ENCODE data around the gene LINGO4. TPM values are rescaled to one million over a fixed set of nuclear protein-coding genes. Genes with fewer than 3 reads are reported as not detected.

Gene LINGO4, protein sequence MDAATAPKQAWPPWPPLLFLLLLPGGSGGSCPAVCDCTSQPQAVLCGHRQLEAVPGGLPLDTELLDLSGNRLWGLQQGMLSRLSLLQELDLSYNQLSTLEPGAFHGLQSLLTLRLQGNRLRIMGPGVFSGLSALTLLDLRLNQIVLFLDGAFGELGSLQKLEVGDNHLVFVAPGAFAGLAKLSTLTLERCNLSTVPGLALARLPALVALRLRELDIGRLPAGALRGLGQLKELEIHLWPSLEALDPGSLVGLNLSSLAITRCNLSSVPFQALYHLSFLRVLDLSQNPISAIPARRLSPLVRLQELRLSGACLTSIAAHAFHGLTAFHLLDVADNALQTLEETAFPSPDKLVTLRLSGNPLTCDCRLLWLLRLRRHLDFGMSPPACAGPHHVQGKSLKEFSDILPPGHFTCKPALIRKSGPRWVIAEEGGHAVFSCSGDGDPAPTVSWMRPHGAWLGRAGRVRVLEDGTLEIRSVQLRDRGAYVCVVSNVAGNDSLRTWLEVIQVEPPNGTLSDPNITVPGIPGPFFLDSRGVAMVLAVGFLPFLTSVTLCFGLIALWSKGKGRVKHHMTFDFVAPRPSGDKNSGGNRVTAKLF
- total RNA-seq: under 0.01 TPM

DNA sequence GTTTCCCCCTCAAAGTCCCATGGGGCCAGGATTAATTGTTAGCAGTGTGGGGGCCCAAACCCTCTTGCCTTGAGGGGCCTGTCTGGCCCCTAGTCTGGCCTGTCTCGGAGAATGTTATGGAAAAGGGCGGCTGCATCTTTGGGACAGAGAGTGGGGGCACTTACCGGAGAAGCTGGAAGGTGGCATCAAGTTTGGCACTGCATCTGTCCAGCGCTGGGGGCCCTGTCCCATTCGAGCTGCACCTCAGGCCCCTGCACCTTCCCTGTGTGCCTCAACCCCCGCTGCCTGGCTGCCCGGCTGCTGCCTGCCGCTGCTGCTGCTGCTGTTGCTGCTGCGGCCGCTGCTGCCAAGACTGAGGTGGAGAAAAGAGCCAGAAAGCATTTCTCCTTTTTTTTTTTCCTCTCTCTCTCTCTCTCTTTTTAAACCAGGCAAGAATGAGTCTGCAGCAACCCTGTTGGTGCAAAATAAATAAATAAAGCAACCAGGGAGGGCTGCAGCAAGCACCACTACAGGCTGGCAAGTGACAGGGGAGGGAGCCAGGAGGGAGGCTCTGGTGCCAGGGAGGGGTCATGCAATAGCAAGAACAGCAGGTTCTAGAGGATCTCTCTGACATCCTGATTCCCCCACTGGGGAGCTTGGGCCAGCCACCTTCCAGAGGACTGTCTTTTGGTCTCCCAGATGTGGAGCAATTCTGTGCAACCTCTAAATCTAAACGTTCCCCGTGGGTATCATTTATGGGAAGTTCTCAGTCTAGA lies at the start of gene LINGO4:
Gene LINGO4 (minus strand): TSS at position 354 of the 755 bp plus-strand sequence. CDS start 2,715 bp downstream, outside the sequence.
- DNase-seq (ENCODE audit: low read depth in 2 of 3, low spot score in 2 of 3): no peak

DNA sequence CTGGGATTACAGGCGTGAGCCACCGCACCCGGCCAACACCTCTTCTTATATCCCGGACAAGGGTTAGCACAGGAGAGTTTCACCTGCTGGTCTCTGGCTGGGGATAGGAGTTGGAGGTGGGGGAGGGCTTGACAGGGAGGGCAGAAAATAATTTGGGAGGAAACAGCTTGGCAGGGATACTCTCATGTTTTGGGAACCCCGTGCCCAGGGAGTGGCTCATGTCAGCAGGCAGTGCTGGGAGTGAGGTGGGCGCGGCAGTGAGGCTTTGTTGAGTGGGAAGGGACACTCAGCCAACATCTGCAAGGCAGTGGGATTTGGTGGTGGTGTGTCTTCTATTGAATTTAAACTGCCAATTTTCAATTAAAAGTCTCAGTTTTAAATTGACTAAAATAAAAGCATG lies 49.4 kb upstream of the LINGO4 start:
- DNase-seq (ENCODE audit: low read depth in 2 of 3, low spot score in 2 of 3): no peak

DNA sequence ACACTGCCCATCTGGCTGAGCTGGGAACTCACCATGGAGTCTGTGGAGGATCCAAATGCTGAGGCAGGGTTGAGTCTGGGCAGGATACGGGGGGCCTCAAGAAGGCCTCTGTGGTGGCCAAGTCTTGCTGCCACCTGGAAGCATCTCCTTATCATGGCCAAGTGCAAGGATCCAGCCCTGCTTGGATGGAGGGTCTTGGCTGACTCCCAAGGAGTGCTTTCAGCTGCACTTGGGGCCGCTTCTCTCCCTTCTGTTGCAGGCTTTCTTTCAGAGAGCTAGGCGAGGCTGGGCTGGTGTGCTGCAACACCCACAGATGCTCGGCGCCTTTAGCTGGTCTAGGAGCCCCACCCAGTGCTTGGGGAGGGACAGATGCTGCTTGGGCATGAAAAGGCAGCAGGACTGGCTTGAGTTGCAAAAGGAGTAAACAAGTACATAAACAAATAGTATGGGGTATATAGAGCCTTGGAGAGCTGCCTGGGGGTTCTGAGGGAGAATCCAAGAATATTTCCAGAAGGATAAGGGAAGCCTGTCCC lies 48.3 kb upstream of the LINGO4 start, which contains the start of gene THEM5:
Gene THEM5 (minus strand): TSS at position 302 of the 533 bp plus-strand sequence. CDS start 147 bp downstream, at position 155.
- DNase-seq (ENCODE audit: low read depth in 2 of 3, low spot score in 2 of 3): no peak

DNA sequence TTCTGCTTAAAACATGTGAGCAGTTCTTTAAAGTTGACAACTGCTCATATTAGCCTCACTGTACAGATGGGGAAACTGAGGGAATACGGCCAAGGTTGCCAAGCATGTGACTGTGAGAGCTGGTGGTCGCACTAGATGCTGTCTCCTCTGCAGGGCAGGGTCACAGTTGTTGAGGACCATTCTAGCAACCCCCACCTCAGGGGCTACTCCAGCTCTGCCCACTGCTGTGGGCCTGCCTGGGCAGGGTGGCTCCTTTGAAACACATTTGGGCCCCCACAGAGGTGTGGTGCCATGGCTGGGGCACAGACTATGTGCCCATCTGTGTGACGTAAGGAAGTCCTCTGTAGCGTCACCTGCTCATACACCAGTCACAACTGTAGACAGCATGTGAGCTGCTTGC lies 47.5 kb upstream of the LINGO4 start:
- no peak for DNase-seq (ENCODE audit: low read depth in 2 of 3, low spot score in 2 of 3)

DNA sequence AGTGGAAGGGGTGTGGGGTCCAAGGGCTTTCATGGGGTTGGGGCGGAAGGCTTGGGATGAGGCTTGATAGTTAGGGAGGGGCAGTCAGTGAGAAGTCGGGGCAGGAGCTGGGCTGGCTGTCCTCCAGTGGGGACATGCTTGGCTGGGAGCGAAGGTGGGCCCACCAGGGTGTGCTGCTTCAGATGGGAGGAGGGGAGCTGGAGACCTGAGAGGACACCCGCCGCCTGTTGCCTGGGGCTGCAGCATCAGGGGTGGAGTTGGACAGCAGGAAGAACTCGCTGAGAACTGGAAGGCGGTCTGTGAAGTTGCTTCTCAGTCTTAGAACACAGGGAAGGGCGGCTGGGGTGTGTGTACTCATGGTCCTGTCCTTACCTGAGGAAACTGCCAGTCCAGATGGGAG lies 46.7 kb upstream of the LINGO4 start:
- DNase-seq (ENCODE audit: low read depth in 2 of 3, low spot score in 2 of 3): no peak

DNA sequence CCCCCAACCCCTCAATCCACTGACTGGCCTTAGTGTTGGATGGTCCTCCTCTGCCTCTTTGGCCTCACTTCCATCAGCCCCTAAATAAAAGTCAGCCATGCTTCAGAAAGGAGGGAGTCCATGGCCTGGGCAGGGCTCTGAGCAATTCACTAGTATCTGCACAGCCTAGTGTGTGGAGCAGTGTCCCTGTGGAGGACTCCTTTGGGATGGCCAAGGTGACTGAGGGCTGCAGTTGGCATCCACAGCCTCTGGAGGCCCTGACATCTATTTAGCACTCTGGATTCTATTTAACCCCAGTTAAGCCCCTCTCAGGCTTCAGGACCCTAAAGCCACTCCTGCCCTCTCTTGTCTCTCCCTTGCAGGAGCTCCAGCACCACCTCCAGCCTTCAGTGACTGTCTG lies 44.7 kb upstream of the LINGO4 start:
- no peak for DNase-seq (ENCODE audit: low read depth in 2 of 3, low spot score in 2 of 3)

DNA sequence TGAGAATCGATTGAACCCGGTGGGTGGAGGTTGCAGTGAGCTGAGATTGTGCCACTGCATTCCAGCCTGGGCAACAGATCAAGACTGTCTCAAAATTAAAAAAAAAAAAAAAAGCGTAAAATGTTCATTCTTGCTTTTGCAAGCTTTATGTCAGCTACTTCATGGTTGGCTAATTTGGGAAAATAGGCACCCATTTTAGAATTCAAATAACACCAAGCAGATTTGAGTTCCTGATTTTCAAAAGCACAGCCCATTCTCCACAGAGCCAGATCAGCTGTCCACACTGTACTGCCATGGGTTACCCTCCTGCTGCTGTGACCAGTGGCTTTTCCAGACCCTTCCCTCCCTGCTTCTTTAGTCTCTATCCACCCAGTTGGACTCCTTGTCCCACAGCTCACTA lies 43.9 kb upstream of the LINGO4 start:
- no peak for DNase-seq (ENCODE audit: low read depth in 2 of 3, low spot score in 2 of 3)

DNA sequence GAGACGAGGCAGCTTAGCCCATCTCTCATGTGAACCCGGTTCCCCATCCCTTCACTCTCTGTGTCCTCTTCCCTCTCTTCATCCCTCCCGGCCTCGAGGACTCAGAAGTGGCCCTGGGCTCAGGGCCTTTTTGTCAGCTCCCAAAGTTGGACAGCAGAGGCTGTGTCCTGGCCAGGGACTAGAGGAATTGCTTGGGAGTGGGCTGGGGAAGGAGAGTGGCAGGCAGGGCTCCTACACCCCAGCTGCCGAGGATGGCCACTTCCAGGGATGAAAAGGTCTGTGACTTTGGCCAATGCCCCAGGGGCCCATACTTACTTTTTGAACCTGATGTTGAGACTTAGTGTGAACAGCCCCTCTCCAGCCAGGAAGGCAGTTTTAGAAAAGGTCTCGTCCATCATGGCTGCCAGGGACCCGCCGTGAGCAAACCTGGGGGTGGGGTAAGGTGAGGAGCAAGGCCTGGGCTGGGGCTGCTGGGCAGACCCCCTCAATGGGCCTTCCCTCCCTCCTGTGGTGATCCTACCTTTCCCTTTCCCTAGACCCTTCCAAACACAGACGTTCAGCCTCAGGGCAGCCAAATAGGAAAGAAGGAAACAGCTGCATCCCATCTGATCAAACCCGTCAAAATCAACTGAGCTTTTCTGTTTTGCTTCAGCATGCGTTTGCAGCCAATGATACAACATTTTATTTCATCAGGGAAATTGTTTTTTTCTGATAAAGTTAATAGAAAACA lies 42.8 kb upstream of the LINGO4 start:
- peak in 1 of 3 donors; percentile 78 for DNase-seq (ENCODE audit: low read depth in 2 of 3, low spot score in 2 of 3)

DNA sequence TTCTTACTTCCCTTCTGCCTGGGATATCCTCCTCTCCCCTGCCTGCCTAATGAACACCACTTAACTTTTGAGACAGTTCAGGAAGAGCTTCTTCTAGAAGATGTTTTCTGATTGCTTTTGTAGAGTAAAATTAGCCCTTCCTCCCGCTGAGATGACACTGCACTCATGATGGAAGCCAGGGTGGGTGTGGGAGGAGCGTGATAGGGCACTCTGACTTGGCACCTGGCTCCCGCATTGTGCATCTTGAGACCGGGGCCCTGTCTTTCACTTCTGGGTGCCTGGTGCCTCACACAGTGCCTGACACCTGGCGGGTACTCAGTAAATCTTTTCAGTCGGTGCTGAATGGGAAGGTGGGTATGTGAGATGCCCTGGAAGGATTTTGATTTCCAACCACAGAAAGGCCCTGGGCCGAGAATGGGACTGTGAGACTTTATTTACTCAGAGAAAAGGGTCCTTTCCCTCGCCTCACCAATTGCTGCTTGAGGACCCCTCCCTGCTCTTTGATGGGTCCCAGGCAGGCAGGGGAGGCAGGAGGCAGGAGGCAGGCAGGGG lies 41.5 kb upstream of the LINGO4 start:
- no peak for DNase-seq (ENCODE audit: low read depth in 2 of 3, low spot score in 2 of 3)

DNA sequence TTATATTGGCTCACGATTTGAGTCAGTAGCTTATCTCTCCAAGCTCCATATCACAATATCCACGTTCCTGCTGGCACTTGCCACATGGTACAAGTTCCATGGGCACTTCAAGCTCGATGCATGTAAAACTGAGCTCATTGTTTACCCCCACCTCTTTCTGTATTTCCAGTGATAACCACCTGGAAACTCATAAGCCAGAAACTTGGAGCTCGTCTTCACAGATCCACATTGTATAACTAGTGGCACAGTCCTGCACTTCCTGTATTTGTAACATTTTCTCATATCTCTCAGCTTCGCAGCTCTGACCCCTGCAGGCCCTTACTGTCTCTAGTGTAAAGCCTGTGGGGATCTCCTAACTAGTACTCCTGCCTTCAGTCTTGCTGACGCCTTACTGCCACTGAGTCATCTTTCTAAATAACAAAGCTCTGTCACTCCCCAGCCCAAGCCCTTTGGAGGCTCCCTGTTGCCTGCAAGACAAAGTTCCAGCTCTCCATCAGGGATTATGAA lies 40.9 kb upstream of the LINGO4 start:
- DNase-seq (ENCODE audit: low read depth in 2 of 3, low spot score in 2 of 3): peak in 1 of 3 donors; percentile 44

DNA sequence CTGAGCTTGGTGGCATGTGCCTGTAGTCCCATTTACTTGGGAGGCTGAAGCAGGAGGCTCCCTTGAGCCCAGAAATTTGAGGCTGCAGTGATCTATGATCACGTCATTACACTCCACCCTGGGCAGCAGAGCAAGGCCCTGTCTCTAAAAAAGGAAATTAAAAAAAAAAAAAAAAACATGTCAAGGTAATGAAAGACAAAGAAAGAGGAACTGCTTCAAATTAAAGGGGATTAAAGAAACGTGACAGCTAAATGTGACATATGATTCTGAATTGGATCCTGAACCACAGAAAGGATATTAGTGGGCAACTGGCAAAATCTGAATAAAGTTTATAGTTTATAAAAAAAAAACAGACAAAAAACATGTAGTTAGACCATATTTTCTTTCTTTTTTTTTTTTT lies 38.2 kb upstream of the LINGO4 start:
- peak in 1 of 3 donors; percentile 68 for DNase-seq (ENCODE audit: low read depth in 2 of 3, low spot score in 2 of 3)

DNA sequence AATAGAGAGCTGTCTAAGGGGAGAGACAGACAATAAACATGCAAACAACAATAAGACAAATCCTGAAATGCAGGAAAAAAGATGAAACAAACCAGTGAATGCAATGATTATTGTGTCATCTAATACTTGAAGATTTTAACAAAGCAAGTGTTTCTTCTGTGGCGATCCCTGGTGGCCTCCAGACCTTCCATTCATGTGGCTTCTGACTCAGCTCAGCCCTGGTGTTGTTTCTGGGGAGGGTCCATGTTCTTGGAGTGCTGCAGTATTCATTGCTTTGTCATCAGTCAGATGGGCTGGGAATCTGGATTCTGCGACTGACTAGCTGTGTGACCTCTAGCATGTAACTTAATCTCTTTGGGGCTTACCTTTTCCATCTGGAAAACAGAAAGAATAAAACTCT lies 35.9 kb upstream of the LINGO4 start:
- DNase-seq (ENCODE audit: low read depth in 2 of 3, low spot score in 2 of 3): no peak

DNA sequence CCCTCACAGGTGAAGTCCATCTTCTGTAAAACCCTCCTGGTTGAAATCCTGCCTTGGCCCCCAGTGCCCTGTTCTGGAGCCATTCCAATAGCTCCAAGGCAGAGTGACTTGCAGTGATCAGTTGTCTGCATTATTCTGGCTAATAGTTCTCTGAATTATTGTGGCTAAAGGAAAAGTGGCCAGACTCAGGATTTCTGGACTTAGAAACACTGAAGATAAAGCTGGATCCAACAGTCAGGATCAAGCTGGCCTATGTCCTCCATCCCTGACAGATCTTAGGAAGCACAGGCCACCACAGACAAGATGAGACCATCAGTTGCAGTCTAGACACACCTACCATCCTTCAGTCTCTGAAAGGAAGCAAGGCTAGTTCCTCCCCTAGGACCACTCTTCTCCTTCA lies 35.2 kb upstream of the LINGO4 start:
- DNase-seq (ENCODE audit: low read depth in 2 of 3, low spot score in 2 of 3): no peak

DNA sequence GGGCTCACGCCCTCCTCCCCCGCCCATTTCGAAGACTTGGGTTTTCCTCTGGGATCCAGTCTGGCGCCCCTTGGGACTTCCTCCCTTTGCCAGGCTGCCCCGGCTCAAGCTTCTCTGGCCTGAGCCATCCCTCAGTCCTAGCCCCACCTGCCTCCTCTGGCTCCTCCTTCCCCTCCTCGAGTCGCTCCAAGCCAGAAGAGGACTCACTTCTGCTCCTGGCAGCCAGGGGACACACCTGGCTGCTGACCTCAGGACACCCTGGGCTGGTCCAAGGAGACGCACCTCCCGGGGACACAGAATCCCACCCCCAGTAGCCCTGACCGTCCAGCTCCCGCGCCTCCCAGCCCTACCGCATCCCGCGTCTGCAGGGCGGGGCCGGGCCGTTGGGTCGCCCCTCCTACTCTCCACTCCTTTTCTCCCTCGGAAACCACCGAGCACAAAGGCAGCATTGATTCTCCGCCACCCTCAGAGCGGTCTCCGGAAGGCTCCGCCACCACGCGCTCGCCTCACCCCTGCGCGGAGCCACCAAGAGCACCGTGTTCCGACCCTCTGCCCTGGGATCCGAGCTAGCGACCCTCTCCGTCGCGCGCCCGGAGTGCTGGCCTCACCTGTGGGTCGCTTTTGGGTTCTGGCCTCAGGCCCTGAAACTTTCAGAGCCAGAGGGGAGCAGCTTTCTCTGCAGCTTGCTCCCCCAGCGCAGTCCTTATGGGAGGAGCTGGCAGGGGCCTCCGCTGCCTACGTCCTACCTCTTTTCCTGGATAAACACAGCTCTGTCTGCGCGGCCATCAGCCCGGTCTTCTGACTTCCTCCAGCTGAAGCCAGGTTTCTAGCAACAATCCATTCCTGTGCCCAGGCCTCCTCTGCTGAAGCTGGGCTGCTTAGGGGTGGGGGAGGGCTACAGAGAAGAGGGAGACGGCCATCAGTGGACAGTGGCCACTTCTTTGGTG lies 34.5 kb upstream of the LINGO4 start, which contains the start of gene C2CD4D:
Gene C2CD4D (minus strand): TSS at position 364 of the 947 bp plus-strand sequence. CDS start 831 bp downstream, outside the sequence.
- DNase-seq (ENCODE audit: low read depth in 2 of 3, low spot score in 2 of 3): peak; percentile 53 to 67 (median 64)

DNA sequence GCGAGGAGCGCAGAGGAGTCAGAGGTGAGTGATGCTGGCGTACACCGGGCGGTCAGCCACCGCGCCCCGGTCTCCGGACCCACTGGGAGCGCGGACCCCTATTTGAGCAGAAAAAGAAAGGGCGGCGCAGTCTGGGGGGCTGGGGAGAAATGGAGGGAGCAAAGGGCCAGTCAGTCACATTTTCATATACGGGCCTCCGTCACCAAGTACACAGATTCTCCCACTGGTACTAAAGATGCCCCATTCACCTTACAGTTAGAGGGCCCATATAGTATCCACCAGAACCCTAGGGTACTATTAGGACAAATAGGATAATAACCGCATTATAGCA lies 33.8 kb upstream of the LINGO4 start:
- no peak for DNase-seq (ENCODE audit: low read depth in 2 of 3, low spot score in 2 of 3)

DNA sequence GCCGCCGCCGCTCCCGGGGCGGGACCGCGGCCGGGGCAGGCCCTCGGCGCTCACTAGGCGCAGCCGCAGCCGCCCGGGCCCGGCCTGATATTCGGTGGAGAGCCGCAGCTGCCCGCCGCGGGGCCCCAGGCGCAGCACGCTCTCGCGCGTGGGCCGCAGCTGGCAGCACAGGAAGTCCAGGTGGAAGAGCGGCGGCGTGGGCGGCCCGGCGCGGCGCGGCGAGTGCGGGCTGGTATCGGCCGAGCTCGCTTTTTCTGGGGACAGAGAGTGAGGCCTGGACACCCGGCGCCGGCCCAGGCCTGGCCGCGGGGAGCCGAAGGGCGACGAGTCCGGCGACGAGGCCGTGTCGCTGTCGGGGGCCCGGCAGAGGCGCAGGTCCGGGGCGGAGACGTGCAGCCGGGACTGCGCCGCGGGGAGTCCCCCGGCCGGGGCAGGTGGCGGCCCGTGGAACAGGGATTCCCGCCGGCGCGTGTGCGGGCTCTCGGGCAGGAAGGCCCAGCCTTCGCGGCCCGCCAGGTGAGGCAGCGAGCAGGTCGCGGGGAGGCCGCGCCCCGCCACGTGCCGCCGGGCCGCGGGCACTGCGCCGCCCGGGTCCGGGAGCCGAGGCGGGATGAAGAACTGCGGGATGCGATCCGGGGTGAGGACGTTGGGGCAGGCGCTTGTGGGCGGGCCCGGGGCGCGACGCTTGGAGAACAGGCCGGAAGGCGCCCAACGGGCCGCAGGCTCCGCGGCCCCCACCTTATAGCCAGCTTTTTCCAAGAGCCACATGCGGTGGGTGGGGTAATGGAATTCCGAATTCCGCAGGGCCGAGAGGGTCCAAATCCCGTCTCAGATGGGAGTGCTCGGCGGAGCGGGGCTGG lies 33.2 kb upstream of the LINGO4 start:
- no peak for DNase-seq (ENCODE audit: low read depth in 2 of 3, low spot score in 2 of 3)

DNA sequence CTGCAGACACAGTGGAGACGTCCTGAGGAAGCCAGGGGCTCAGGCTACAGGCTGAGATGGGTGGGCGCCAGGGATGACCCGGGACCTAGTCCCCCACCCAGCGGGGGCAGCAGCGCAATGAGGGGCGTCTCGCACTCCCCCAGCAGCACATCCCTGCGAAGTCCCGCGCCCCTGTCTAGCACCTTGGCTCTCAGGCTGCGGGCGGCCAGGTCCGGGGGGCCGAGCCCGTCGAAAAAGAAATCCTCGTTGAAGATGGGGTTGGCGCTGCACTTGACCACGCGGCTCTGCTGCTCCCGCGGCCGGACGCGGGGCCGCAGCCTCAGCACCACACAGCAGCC lies 32.6 kb upstream of the LINGO4 start:
- no peak for DNase-seq (ENCODE audit: low read depth in 2 of 3, low spot score in 2 of 3)

DNA sequence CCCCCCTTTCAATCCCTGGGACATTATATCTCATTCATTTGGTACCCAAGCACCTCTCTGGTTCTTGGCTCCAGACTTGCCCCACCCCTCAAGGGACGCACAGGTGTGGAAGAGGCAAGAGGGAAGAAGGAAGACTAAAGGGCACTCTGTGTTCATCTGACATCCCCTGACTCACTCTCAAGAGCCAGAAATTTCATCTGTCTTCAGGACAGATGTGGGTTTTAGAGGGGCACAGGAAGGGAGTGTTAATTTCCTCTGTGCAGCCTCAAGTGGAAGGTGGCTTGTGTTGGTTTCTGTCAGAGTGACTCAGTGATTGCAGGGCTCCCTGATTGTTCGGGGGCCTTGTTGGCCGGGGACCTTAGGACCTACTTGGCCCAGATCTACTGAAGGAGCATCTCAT lies 32.0 kb upstream of the LINGO4 start:
- DNase-seq (ENCODE audit: low read depth in 2 of 3, low spot score in 2 of 3): peak in 1 of 3 donors; percentile 58

Measured in hematopoietic multipotent progenitor cell (in vitro differentiated cells).